ENCODE measurements around the gene VTN. TPM values are rescaled to one million over a fixed set of nuclear protein-coding genes. Genes with fewer than 3 reads are reported as not detected.
"Not testable (repeated sequence)": the region's sequence is repeated elsewhere in the genome, so short reads cannot be mapped to it uniquely, and the experiment has no call there.

The VTN gene
- total RNA-seq, 1 experiment from 2014 or later = 0.08 TPM

GRCh38 chr17:28348979-28349378 is 21.1 kb downstream of the VTN start:
- H3K36me3 ChIP-seq = peaks cover 92% of the 10 kb centered on the region

DNA sequence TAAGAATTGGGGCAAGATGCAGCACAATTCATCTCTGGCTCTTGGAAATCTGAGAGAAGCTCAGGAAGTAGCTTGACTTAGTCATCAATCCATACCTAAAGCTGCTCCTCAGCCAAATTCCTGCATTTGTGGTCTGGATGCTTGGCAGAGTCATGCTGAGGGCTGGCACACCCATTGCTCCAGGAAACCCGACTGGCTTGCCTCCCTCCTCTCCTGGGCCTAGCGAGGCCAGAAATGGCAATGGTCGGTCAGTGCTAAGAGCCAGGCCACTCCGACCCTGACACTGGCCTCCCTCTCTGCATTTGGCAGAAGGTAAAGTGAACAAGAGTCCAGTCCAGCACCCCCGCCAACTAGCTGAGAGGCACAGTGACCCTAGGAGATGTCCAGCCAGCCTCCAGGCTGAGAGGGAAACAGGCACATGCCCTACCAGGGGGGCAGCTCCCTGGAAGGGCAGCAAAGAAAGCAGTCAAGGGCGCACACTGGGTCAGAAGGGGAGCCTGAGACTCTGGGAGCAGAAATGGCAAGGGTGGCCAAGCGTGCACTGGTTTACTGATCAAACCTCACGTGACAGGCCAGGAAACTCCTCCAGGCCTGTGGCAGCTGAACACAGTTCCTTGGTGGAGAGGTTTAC is 22.7 kb downstream of the VTN start:
- Histone ChIP-seq H3K27ac (peak overlapping the region; percentile 22; the same call in 1 of the 2 replicates), H3K4me3 (no peak overlapping the region), H3K36me3 (peaks cover 90% of the 10 kb centered on the region), H3K27me3 (replicated peaks) (no peaks in the 10 kb centered on the region), H3K4me1 (replicated peaks) (peaks cover 15% of the 10 kb centered on the region), H3K9me3 (replicated peaks) (no peaks in the 10 kb centered on the region)
- DNase-seq (ENCODE audit: low read depth in 1 of 2, low spot score in 2 of 2) = peak; percentile 24 to 59

More at GRCh38 chr17:28348979-28349378, 21.1 kb downstream of the VTN start:
- H3K4me3 ChIP-seq = no peak overlapping the region
- H3K27me3 ChIP-seq (replicated peaks) = no peaks in the 10 kb centered on the region
- peaks cover 15% of the 10 kb centered on the region for H3K4me1 ChIP-seq (replicated peaks)
- no peak overlapping the region for H3K27ac ChIP-seq
- no peaks in the 10 kb centered on the region for H3K9me3 ChIP-seq (replicated peaks)
- no peak for DNase-seq (ENCODE audit: low read depth in 1 of 2, low spot score in 2 of 2)

GRCh38 chr17:28346746-28347246 is 23.3 kb downstream of the VTN start:
- H3K4me3 ChIP-seq = no peak overlapping the region
- peaks cover 93% of the 10 kb centered on the region for H3K36me3 ChIP-seq
- DNase-seq (ENCODE audit: low read depth in 1 of 2, low spot score in 2 of 2) = no peak
- no peak overlapping the region; the same call in 1 of the 2 replicates for H3K27ac ChIP-seq
- H3K27me3 ChIP-seq (replicated peaks) = no peaks in the 10 kb centered on the region
- peaks cover 15% of the 10 kb centered on the region for H3K4me1 ChIP-seq (replicated peaks)
- H3K9me3 ChIP-seq (replicated peaks) = no peaks in the 10 kb centered on the region

DNA sequence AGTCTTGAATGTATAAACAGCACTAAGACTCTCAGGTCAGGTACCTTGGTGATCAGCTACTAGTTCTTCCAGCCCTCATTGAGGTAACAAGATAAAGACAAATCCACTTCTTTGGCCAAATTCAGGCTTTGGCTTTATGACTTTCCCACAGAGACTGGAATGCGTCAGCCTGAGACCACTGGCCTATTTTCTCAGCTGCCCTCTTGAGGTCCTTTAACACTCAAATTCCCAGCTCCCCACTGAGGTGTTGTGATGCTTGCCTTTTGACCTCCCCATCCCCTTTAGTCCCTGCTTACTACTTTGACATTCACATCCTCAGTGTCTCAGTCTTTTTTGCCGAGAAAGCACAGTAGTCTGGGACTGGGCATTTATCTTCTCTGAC is 23.9 kb downstream of the VTN start:
- Histone ChIP-seq H3K27ac (no peak overlapping the region), H3K9me3 (replicated peaks) (no peaks in the 10 kb centered on the region), H3K4me1 (replicated peaks) (peaks cover 15% of the 10 kb centered on the region), H3K27me3 (replicated peaks) (no peaks in the 10 kb centered on the region), H3K36me3 (peaks cover 93% of the 10 kb centered on the region), H3K4me3 (no peak overlapping the region)
- no peak for DNase-seq (ENCODE audit: low read depth in 1 of 2, low spot score in 2 of 2)

- no peaks in the 10 kb centered on the region for H3K27me3 ChIP-seq (replicated peaks)
- peaks cover 93% of the 10 kb centered on the region for H3K36me3 ChIP-seq
- no peak overlapping the region for H3K27ac ChIP-seq
- no peak overlapping the region for H3K4me3 ChIP-seq
- H3K9me3 ChIP-seq (replicated peaks) = no peaks in the 10 kb centered on the region
- H3K4me1 ChIP-seq (replicated peaks) = peaks cover 15% of the 10 kb centered on the region
- DNase-seq (ENCODE audit: low read depth in 1 of 2, low spot score in 2 of 2) = no peak
These were observed 24.5 kb downstream of the VTN start for GRCh38 chr17:28345419-28346198.

- H3K36me3 ChIP-seq = peaks cover 90% of the 10 kb centered on the region
These were observed 25.6 kb downstream of the VTN start for GRCh38 chr17:28344435-28344901.

GRCh38 chr17:28344011-28344410 is 26.1 kb downstream of the VTN start:
- Histone ChIP-seq H3K27ac (no peak overlapping the region), H3K4me1 (replicated peaks) (peaks cover 15% of the 10 kb centered on the region), H3K36me3 (peaks cover 88% of the 10 kb centered on the region), H3K9me3 (replicated peaks) (no peaks in the 10 kb centered on the region), H3K4me3 (no peak overlapping the region), H3K27me3 (replicated peaks) (no peaks in the 10 kb centered on the region)
- DNase-seq (ENCODE audit: low read depth in 1 of 2, low spot score in 2 of 2) = no peak

More at GRCh38 chr17:28344435-28344901, 25.6 kb downstream of the VTN start:
- no peak for DNase-seq (ENCODE audit: low read depth in 1 of 2, low spot score in 2 of 2)
- Histone ChIP-seq H3K4me3 (no peak overlapping the region), H3K4me1 (replicated peaks) (peaks cover 15% of the 10 kb centered on the region), H3K27ac (no peak overlapping the region), H3K27me3 (replicated peaks) (no peaks in the 10 kb centered on the region), H3K9me3 (replicated peaks) (no peaks in the 10 kb centered on the region)

GRCh38 chr17:28343491-28343932 is 26.6 kb downstream of the VTN start:
- Histone ChIP-seq H3K4me3 (no peak overlapping the region), H3K27me3 (replicated peaks) (no peaks in the 10 kb centered on the region), H3K36me3 (peaks cover 83% of the 10 kb centered on the region), H3K4me1 (replicated peaks) (peaks cover 17% of the 10 kb centered on the region), H3K9me3 (replicated peaks) (no peaks in the 10 kb centered on the region), H3K27ac (no peak overlapping the region)
- no peak for DNase-seq (ENCODE audit: low read depth in 1 of 2, low spot score in 2 of 2)

DNA sequence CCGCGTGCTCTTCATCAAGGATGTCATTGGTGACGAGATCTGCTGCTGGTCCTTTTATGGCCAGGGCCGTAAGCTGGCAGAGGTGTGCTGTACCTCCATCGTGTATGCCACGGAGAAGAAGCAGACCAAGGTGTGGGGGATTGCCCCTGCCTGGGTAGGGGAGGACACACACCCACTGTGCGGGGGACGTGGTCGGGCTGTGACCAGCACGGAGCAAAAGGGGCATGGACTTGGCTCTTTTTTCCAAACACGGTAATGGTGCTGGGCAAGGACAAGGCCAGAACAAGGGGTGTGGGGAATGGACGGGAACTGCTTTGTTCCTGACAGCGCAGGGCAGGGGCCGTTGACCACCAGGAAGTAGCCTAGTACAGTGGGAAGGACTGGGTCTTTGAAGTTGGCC is 27.8 kb downstream of the VTN start:
- Histone ChIP-seq H3K9me3 (replicated peaks) (no peaks in the 10 kb centered on the region), H3K27ac (no peak overlapping the region), H3K27me3 (replicated peaks) (no peaks in the 10 kb centered on the region), H3K4me1 (replicated peaks) (peaks cover 21% of the 10 kb centered on the region), H3K36me3 (peaks cover 77% of the 10 kb centered on the region), H3K4me3 (no peak overlapping the region)
- DNase-seq (ENCODE audit: low read depth in 1 of 2, low spot score in 2 of 2) = no peak

DNA sequence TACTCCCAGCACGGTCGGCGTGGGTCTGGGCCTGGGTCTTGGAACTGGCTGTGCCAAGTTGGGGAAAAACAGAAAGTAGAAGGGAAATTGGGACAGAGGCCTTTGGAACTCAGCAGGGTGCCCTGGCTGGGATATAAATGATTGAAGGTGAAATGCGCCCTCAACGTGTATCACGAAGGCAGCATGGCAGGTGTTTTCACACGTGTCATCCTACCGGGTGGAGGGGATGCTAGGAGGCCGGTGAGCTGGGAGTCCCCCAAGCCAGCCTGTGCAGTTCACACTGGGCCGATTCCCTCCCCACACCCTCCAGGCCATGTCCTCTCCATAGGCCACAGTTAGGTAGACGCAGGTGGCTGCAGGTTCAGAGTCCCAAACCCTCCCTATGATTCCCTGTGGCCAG is 28.6 kb downstream of the VTN start:
- Histone ChIP-seq H3K4me1 (replicated peaks) (peaks cover 19% of the 10 kb centered on the region), H3K27me3 (replicated peaks) (no peaks in the 10 kb centered on the region), H3K9me3 (replicated peaks) (no peaks in the 10 kb centered on the region), H3K36me3 (peaks cover 73% of the 10 kb centered on the region), H3K27ac (no peak overlapping the region), H3K4me3 (no peak overlapping the region)
- DNase-seq (ENCODE audit: low read depth in 1 of 2, low spot score in 2 of 2) = no peak

DNA sequence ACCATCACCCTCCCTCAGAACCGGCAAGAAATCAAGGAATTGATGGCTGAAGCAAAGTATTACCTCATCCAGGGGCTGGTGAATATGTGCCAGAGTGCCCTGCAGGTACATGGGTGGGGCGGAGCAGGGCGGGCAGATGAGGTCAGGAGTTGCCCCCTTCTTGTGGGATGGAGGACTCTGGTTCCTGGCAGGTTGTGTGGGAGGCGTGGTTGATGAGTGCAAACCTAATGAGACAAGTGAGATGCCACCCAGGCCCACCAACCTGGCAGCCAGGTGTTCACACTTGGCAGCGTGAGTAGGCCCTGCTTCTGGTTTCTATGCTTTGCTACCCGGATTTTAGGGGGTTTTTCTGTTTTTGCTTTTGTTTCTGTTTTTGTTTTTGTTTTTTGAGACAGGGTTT is 29.7 kb downstream of the VTN start:
- Histone ChIP-seq H3K27me3 (replicated peaks) (no peaks in the 10 kb centered on the region), H3K9me3 (replicated peaks) (no peaks in the 10 kb centered on the region), H3K4me3 (no peak overlapping the region), H3K36me3 (peaks cover 65% of the 10 kb centered on the region), H3K27ac (no peak overlapping the region), H3K4me1 (replicated peaks) (peaks cover 19% of the 10 kb centered on the region)
- DNase-seq (ENCODE audit: low read depth in 1 of 2, low spot score in 2 of 2) = no peak

DNA sequence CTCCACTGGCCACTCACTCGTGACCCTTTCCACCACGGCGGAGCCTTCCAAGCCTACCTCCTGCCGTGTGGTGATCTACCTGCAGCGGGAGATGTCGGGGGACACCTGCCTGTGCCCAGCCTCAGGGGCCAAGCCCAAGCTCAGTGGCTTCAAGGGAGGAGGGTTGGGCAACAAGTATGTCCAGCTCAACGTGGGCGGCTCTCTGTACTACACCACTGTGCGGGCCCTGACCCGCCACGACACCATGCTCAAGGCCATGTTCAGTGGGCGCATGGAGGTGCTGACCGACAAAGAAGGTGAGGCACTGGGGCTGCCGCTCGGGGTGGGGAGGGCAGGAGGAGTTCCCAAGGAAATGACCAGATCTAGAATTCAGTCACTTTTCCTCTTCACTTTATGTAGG is 30.7 kb downstream of the VTN start:
- H3K9me3 ChIP-seq (replicated peaks) = no peaks in the 10 kb centered on the region
- H3K4me3 ChIP-seq = no peak overlapping the region
- H3K4me1 ChIP-seq (replicated peaks) = peaks cover 23% of the 10 kb centered on the region
- no peaks in the 10 kb centered on the region for H3K27me3 ChIP-seq (replicated peaks)
- H3K36me3 ChIP-seq = peaks cover 58% of the 10 kb centered on the region
- no peak overlapping the region for H3K27ac ChIP-seq
- no peak for DNase-seq (ENCODE audit: low read depth in 1 of 2, low spot score in 2 of 2)

- Histone ChIP-seq H3K4me1 (replicated peaks) (peaks cover 26% of the 10 kb centered on the region), H3K36me3 (peaks cover 53% of the 10 kb centered on the region)
- not testable (repeated sequence) for DNase-seq (ENCODE audit: low read depth in 1 of 2, low spot score in 2 of 2); H3K9me3 ChIP-seq (replicated peaks); H3K27ac ChIP-seq; H3K4me3 ChIP-seq; H3K27me3 ChIP-seq (replicated peaks)
These were observed 31.3 kb downstream of the VTN start for GRCh38 chr17:28338769-28339212.
